AG04449 (cell line): ENCODE measurements around the gene ITPK1.

Experiments
- CTCF ChIA-PET: fragments of 350-600 bp; formaldehyde crosslinking; extraction: SDS; loops from one replicate; lab custom pipeline; 2021; ENCODE audit warnings: antibody characterized with exemption; lab: Yijun Ruan, JAX
- POLR2A ChIA-PET: fragments of 400-600, 350-600 bp; formaldehyde crosslinking; extraction: SDS; loops from one replicate; lab custom pipeline; 2020; ENCODE audit warnings: antibody characterized with exemption, inconsistent platforms; lab: Yijun Ruan, JAX
- DNase-seq: peaks from one replicate; pipeline ENCODE4 v3.0.0-alpha.2; 2010; ENCODE audit warnings: low read depth, low spot score
- H3K4me3 ChIP-seq: 2 replicates; pipeline ENCODE4 v1.5.1; 2011; ENCODE audit warnings: low read depth, mild to moderate bottlenecking, control low read depth, low read length
- CTCF ChIP-seq: IDR thresholded peaks from one replicate; pipeline ENCODE4 v1.5.1; 2011; ENCODE audit warnings: mild to moderate bottlenecking, moderate library complexity, low read length, control low read depth, inconsistent platforms; ENCODE audit not compliant: insufficient read depth; ENCODE audit errors: missing control alignments

Gene ITPK1

GRCh38 chr14:92922155-92922735 lies 193.5 kb downstream of the ITPK1 start:
- POLR2A ChIA-PET: no interaction called here
- no peak overlapping the region for H3K4me3 ChIP-seq
- CTCF ChIA-PET: no interaction called here
- DNase-seq: no peak
- no peak for TF ChIP-seq CTCF

GRCh38 chr14:92920001-92920400 lies 195.7 kb downstream of the ITPK1 start:
- CTCF ChIA-PET: no interaction called here
- POLR2A ChIA-PET: no interaction called here
- H3K4me3 ChIP-seq: no peak overlapping the region
- TF ChIP-seq CTCF: no peak
- no peak for DNase-seq

- CTCF ChIA-PET: no interaction called here
- POLR2A ChIA-PET: no interaction called here
- DNase-seq: no peak
- H3K4me3 ChIP-seq: no peak overlapping the region
- no peak for TF ChIP-seq CTCF
Measured at GRCh38 chr14:92917956-92918355, 197.8 kb downstream of the ITPK1 start.

GRCh38 chr14:92917041-92917940 lies 198.4 kb downstream of the ITPK1 start:
- no peak for TF ChIP-seq CTCF
- ChIA-PET POLR2A (no interaction called here), CTCF (no interaction called here)
- no peak for DNase-seq
- H3K4me3 ChIP-seq: no peak overlapping the region

- TF ChIP-seq CTCF: no peak
- DNase-seq: no peak
- ChIA-PET POLR2A (no interaction called here), CTCF (no interaction called here)
- H3K4me3 ChIP-seq: no peak overlapping the region
Measured at GRCh38 chr14:92916201-92916600, 199.5 kb downstream of the ITPK1 start.

- no peak overlapping the region for H3K4me3 ChIP-seq
- ChIA-PET POLR2A (no interaction called here), CTCF (no interaction called here)
- DNase-seq: no peak
- TF ChIP-seq CTCF: no peak
Measured at GRCh38 chr14:92914087-92914656, 201.6 kb downstream of the ITPK1 start.
